Cardiac fibroblast (primary cell): ENCODE results near the gene SOWAHC.

Experiments
- DNase-seq, 2 donors: peaks; one replicate each; pipeline versions ENCODE4 v3.0.0 to v3.0.0-alpha.2; 2010; ENCODE audit warnings: low read depth in 2 of 2
- H3K4me3 ChIP-seq, 2 donors: replicated peaks in 1 of 2; 1 replicate in 1 of 2; 2 replicates in 1 of 2; pipeline ENCODE4 v1.5.1; 2011; ENCODE audit warnings: low read depth in 2 of 2, low read length in 2 of 2, mild to moderate bottlenecking in 2 of 2, moderate library complexity in 1 of 2
- CTCF ChIP-seq: IDR thresholded peaks from one replicate; pipeline ENCODE4 v1.5.1; 2011; ENCODE audit warnings: low read depth, mild to moderate bottlenecking, low read length, inconsistent platforms

Gene SOWAHC

GRCh38 chr2:109662889-109663288, 48.7 kb downstream of the SOWAHC start:
- H3K4me3 ChIP-seq, result no peak overlapping the region
- no peak for DNase-seq
- peak; percentile 17 for TF ChIP-seq CTCF

GRCh38 chr2:109663721-109664120, 49.6 kb downstream of the SOWAHC start:
- peak; percentile 83 to 93 for DNase-seq
- no peak overlapping the region for H3K4me3 ChIP-seq
- no peak for TF ChIP-seq CTCF

GRCh38 chr2:109666466-109666865, 52.3 kb downstream of the SOWAHC start:
- H3K4me3 ChIP-seq, result no peak overlapping the region
- DNase-seq, result no peak
- no peak for TF ChIP-seq CTCF
